Tibial nerve (tissue), 4 donors: ENCODE measurements around the gene PLXNA4. TPM values are rescaled to one million over a fixed set of nuclear protein-coding genes. Genes with fewer than 3 reads are reported as not detected.

ENCODE experiments used
- DNase-seq, 2 donors: peaks; one replicate each; pipeline ENCODE4 v3.0.0-alpha.2; 2019; ENCODE audit warnings: low spot score in 2 of 2
- H3K27ac ChIP-seq, 4 donors: fragments of 200-600 bp; sonication (generic) in 3 of 4; one replicate each; pipeline ENCODE4 v1.5.1; 2017 to 2019; ENCODE audit warnings: mild to moderate bottlenecking in 1 of 4
- H3K27me3 ChIP-seq, 2 donors: fragments of 200-600 bp; sonication (generic) in 1 of 2; one replicate each; pipeline versions ENCODE4 v1.5.1 to v1.6.0; 2017 to 2019
- H3K36me3 ChIP-seq, 3 donors: fragments of 200-600 bp; sonication (generic); one replicate each; pipeline ENCODE4 v1.5.1; 2018 to 2019
- H3K4me1 ChIP-seq, 4 donors: fragments of 200-600 bp; sonication (generic) in 3 of 4; one replicate each; pipeline ENCODE4 v1.5.1; 2017 to 2019
- H3K4me3 ChIP-seq, 4 donors: fragments of 200-600 bp; sonication (generic) in 3 of 4; one replicate each; pipeline ENCODE4 v1.5.1; 2017 to 2019; ENCODE audit warnings: mild to moderate bottlenecking in 1 of 4, moderate library complexity in 1 of 4
- H3K9me3 ChIP-seq, 4 donors: fragments of 200-600 bp; sonication (generic) in 3 of 4; one replicate each; pipeline ENCODE4 v1.5.1; 2017 to 2019
- CTCF ChIP-seq, 5 experiments: fragments of 200-600 bp in 3 of 5; fragments of 450-650 bp in 2 of 5; sonication (generic) in 3 of 5; IDR thresholded peaks; one replicate each; pipeline ENCODE4 v1.5.1; 2016 to 2019; ENCODE audit warnings: antibody characterized with exemption in 5 of 5, mild to moderate bottlenecking in 3 of 5, moderate library complexity in 2 of 5
- EP300 ChIP-seq, 2 donors: sonication (generic); formaldehyde crosslinking; IDR thresholded peaks; one replicate each; pipeline ENCODE4 v1.6.1; 2017; ENCODE audit warnings: antibody characterized with exemption in 2 of 2, mild to moderate bottlenecking in 1 of 2
- POLR2A ChIP-seq, 2 donors: fragments of 450-650 bp; IDR thresholded peaks; one replicate each; pipeline ENCODE4 v1.6.1; 2017; ENCODE audit warnings: antibody characterized with exemption in 2 of 2, mild to moderate bottlenecking in 2 of 2, moderate library complexity in 2 of 2
- WGBS, 2 donors: methylation state at CpG; one replicate each; pipeline ENCODE4 v1.1.5; 2018; 5-methylcytosine and 5-hydroxymethylcytosine counted together
- total RNA-seq, 4 donors: library from RNA; depleted of rRNA; stranded (reverse); fragments of >200 nt; gene quantifications; one replicate each; pipeline ENCODE4 v1.1.0, GENCODE V29; 2016

PLXNA4 gene
- total RNA-seq, 4 donors from 2014 or later = 12.6 to 32.4 (median 13.7) TPM

GRCh38 chr7:132367004-132367403, 209.3 kb downstream of the PLXNA4 start:
- H3K9me3 ChIP-seq = no peaks in the 10 kb centered on the region
- 94 to 95% methylated on average over 1 of the region's 1 CpG for WGBS, 2 donors
- H3K36me3 ChIP-seq = no peaks in the 10 kb centered on the region
- no peak for DNase-seq
- no peak overlapping the region for H3K27ac ChIP-seq
- TF ChIP-seq POLR2A (IDR thresholded peaks at IDR 0.05) = no peak
- TF ChIP-seq CTCF (IDR thresholded peaks at IDR 0.05) = no peak
- TF ChIP-seq EP300 (IDR thresholded peaks at IDR 0.05) = no peak
- H3K27me3 ChIP-seq = no peaks in the 10 kb centered on the region
- H3K4me3 ChIP-seq = no peak overlapping the region
- H3K4me1 ChIP-seq = no peaks in the 10 kb centered on the region

- DNase-seq = no peak
- Histone ChIP-seq H3K27ac (no peak overlapping the region), H3K27me3 (no peaks in the 10 kb centered on the region), H3K4me1 (no peaks in the 10 kb centered on the region), H3K36me3 (no peaks in the 10 kb centered on the region), H3K4me3 (no peak overlapping the region), H3K9me3 (no peaks in the 10 kb centered on the region)
- WGBS, 2 donors = 79 to 87% methylated on average over 5 of the region's 5 CpGs
- TF ChIP-seq EP300 (IDR thresholded peaks at IDR 0.05) (no peak), POLR2A (IDR thresholded peaks at IDR 0.05) (no peak), CTCF (IDR thresholded peaks at IDR 0.05) (no peak)
Measured at GRCh38 chr7:132364226-132364625, 212.0 kb downstream of the PLXNA4 start.

GRCh38 chr7:132362059-132362458, 214.2 kb downstream of the PLXNA4 start:
- Histone ChIP-seq H3K27ac (no peak overlapping the region), H3K36me3 (no peaks in the 10 kb centered on the region), H3K4me3 (no peak overlapping the region), H3K9me3 (no peaks in the 10 kb centered on the region), H3K27me3 (no peaks in the 10 kb centered on the region), H3K4me1 (peaks cover 0 to 8% (median 3%) of the 10 kb centered on the region in 4 donors)
- 93 to 97% methylated on average over 2 of the region's 2 CpGs for WGBS, 2 donors
- no peak for DNase-seq
- TF ChIP-seq CTCF (IDR thresholded peaks at IDR 0.05) (no peak), EP300 (IDR thresholded peaks at IDR 0.05) (no peak), POLR2A (IDR thresholded peaks at IDR 0.05) (no peak)

GRCh38 chr7:132361146-132361545, 215.1 kb downstream of the PLXNA4 start:
- no peaks in the 10 kb centered on the region for H3K9me3 ChIP-seq
- no peak overlapping the region for H3K4me3 ChIP-seq
- no peaks in the 10 kb centered on the region for H3K36me3 ChIP-seq
- no peaks in the 10 kb centered on the region for H3K27me3 ChIP-seq
- no peak for TF ChIP-seq EP300 (IDR thresholded peaks at IDR 0.05)
- TF ChIP-seq CTCF (IDR thresholded peaks at IDR 0.05) = no peak
- TF ChIP-seq POLR2A (IDR thresholded peaks at IDR 0.05) = no peak
- H3K27ac ChIP-seq = no peak overlapping the region
- DNase-seq = no peak
- 84 to 88% methylated on average over 5 of the region's 5 CpGs for WGBS, 2 donors
- peaks cover 0 to 8% (median 3%) of the 10 kb centered on the region in 4 donors for H3K4me1 ChIP-seq

GRCh38 chr7:132359743-132360142, 216.5 kb downstream of the PLXNA4 start:
- H3K4me1 ChIP-seq = peaks cover 0 to 8% (median 4%) of the 10 kb centered on the region in 4 donors
- no peak overlapping the region for H3K27ac ChIP-seq
- DNase-seq = no peak
- TF ChIP-seq CTCF (IDR thresholded peaks at IDR 0.05) (no peak), POLR2A (IDR thresholded peaks at IDR 0.05) (no peak), EP300 (IDR thresholded peaks at IDR 0.05) (no peak)
- H3K27me3 ChIP-seq = no peaks in the 10 kb centered on the region
- H3K4me3 ChIP-seq = no peak overlapping the region
- H3K36me3 ChIP-seq = no peaks in the 10 kb centered on the region
- H3K9me3 ChIP-seq = no peaks in the 10 kb centered on the region
- 91 to 96% methylated on average over 3 of the region's 3 CpGs for WGBS, 2 donors
